IPS-18a (cell line): ENCODE results near the gene FOXK2.

Experiments
- H3K27ac ChIP-seq: one replicate; pipeline ENCODE4 v1.5.1; 2013; ENCODE audit warnings: low read length
- H3K27me3 ChIP-seq: one replicate; pipeline ENCODE4 v1.6.1; 2013; ENCODE audit warnings: mild to moderate bottlenecking, low read length; ENCODE audit not compliant: control insufficient read depth, insufficient read depth
- H3K36me3 ChIP-seq: one replicate; pipeline ENCODE4 v1.6.1; 2013; ENCODE audit warnings: low read depth, low read length; ENCODE audit not compliant: control insufficient read depth
- H3K4me1 ChIP-seq: one replicate; pipeline ENCODE4 v1.6.1; 2013; ENCODE audit warnings: low read depth, low read length; ENCODE audit not compliant: control insufficient read depth
- H3K4me3 ChIP-seq: one replicate; pipeline ENCODE4 v1.5.1; 2013; ENCODE audit warnings: low read length
- H3K9ac ChIP-seq: one replicate; pipeline ENCODE4 v1.6.1; 2013; ENCODE audit warnings: mild to moderate bottlenecking, low read length, moderate library complexity
- H3K9me3 ChIP-seq: one replicate; pipeline ENCODE4 v1.6.1; 2013; ENCODE audit warnings: low read depth, low read length; ENCODE audit not compliant: control insufficient read depth

Gene FOXK2

DNA sequence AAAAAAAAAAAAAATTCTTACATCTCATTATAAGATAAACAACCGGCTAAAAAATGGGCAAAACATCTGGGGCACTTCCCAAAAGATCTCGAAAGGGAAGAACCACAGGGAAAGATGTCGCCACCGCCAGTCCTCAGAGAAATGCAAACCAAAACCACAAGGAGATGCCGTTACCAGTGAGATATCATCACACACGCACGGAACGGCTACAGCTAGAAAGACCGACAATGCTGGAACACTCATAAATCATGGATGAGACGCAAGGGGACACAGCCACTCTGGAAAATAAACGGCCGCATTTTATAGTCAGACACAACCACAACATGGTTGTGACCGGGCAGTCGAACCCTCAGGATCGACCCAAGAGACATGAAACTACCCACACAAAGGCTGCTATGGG, 104.2 kb downstream of the FOXK2 start:
- Histone ChIP-seq H3K4me3 (no peak overlapping the region), H3K27ac (no peak overlapping the region), H3K36me3 (peaks cover 59% of the 10 kb centered on the region), H3K9me3 (no peaks in the 10 kb centered on the region), H3K27me3 (no peaks in the 10 kb centered on the region), H3K4me1 (no peaks in the 10 kb centered on the region), H3K9ac (no peak overlapping the region)

GRCh38 chr17:82627405-82627804, 107.9 kb downstream of the FOXK2 start:
- H3K27ac ChIP-seq = no peak overlapping the region
- H3K27me3 ChIP-seq = no peaks in the 10 kb centered on the region
- H3K36me3 ChIP-seq = peaks cover 38% of the 10 kb centered on the region
- no peaks in the 10 kb centered on the region for H3K9me3 ChIP-seq
- no peaks in the 10 kb centered on the region for H3K4me1 ChIP-seq
- no peak overlapping the region for H3K4me3 ChIP-seq
- no peak overlapping the region for H3K9ac ChIP-seq

DNA sequence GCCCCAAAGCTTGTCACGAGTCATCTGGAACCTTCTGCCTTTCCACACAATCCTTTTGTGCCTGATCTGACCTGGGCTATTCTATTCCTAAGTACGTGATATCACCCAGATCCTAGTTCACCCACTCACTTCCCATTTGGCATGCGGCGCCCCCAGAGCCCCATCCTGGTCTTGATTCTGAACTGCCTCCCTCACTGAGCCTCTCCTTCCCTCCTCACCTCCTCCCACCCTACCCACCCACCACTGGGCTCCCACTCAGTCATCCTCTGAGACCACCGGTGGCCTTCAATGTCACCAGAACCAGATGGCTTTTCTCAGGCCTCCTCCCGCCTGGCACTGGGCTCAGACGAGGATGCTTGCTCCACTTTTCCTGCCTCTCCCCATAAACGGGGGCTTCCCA, 110.2 kb downstream of the FOXK2 start:
- Histone ChIP-seq H3K27me3 (no peaks in the 10 kb centered on the region), H3K4me3 (no peak overlapping the region), H3K27ac (no peak overlapping the region), H3K36me3 (peaks cover 40% of the 10 kb centered on the region), H3K4me1 (no peaks in the 10 kb centered on the region), H3K9ac (no peak overlapping the region), H3K9me3 (no peaks in the 10 kb centered on the region)

DNA sequence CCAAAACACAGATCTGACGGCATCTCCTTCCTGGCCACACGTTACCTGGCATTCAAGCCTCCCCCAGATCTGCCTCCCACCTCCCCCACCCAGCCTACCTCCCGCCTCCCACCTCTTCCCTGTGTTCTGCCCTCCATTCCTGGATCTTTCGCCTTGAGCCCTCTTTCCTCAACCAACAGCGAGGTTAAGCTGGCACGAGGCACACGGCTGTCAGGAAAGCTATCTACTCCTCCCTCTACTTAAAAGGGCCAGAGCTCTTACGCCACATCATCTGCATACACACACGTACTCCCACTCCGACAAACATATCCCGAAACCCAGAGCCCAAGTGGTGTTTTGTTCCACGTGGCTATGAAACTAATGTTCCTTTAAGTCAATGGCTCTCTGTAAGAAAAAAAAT, 110.7 kb downstream of the FOXK2 start:
- Histone ChIP-seq H3K27ac (no peak overlapping the region), H3K4me3 (no peak overlapping the region), H3K36me3 (peaks cover 36% of the 10 kb centered on the region), H3K9me3 (no peaks in the 10 kb centered on the region), H3K9ac (no peak overlapping the region), H3K27me3 (no peaks in the 10 kb centered on the region), H3K4me1 (no peaks in the 10 kb centered on the region)

GRCh38 chr17:82631544-82631943, 112.0 kb downstream of the FOXK2 start:
- peaks cover 29% of the 10 kb centered on the region for H3K36me3 ChIP-seq

GRCh38 chr17:82632451-82632850, 112.9 kb downstream of the FOXK2 start:
- H3K27me3 ChIP-seq = no peaks in the 10 kb centered on the region
- H3K36me3 ChIP-seq = peaks cover 20% of the 10 kb centered on the region
- H3K9me3 ChIP-seq = no peaks in the 10 kb centered on the region
- H3K27ac ChIP-seq = no peak overlapping the region
- H3K9ac ChIP-seq = no peak overlapping the region
- H3K4me3 ChIP-seq = no peak overlapping the region
- no peaks in the 10 kb centered on the region for H3K4me1 ChIP-seq

More at GRCh38 chr17:82631544-82631943, 112.0 kb downstream of the FOXK2 start:
- H3K9ac ChIP-seq = no peak overlapping the region
- H3K4me3 ChIP-seq = no peak overlapping the region
- no peak overlapping the region for H3K27ac ChIP-seq
- no peaks in the 10 kb centered on the region for H3K27me3 ChIP-seq
- no peaks in the 10 kb centered on the region for H3K4me1 ChIP-seq
- H3K9me3 ChIP-seq = no peaks in the 10 kb centered on the region

GRCh38 chr17:82633343-82633742, 113.8 kb downstream of the FOXK2 start:
- Histone ChIP-seq H3K36me3 (peaks cover 11% of the 10 kb centered on the region), H3K4me1 (no peaks in the 10 kb centered on the region), H3K4me3 (no peak overlapping the region), H3K9me3 (no peaks in the 10 kb centered on the region), H3K9ac (no peak overlapping the region), H3K27me3 (no peaks in the 10 kb centered on the region), H3K27ac (no peak overlapping the region)

DNA sequence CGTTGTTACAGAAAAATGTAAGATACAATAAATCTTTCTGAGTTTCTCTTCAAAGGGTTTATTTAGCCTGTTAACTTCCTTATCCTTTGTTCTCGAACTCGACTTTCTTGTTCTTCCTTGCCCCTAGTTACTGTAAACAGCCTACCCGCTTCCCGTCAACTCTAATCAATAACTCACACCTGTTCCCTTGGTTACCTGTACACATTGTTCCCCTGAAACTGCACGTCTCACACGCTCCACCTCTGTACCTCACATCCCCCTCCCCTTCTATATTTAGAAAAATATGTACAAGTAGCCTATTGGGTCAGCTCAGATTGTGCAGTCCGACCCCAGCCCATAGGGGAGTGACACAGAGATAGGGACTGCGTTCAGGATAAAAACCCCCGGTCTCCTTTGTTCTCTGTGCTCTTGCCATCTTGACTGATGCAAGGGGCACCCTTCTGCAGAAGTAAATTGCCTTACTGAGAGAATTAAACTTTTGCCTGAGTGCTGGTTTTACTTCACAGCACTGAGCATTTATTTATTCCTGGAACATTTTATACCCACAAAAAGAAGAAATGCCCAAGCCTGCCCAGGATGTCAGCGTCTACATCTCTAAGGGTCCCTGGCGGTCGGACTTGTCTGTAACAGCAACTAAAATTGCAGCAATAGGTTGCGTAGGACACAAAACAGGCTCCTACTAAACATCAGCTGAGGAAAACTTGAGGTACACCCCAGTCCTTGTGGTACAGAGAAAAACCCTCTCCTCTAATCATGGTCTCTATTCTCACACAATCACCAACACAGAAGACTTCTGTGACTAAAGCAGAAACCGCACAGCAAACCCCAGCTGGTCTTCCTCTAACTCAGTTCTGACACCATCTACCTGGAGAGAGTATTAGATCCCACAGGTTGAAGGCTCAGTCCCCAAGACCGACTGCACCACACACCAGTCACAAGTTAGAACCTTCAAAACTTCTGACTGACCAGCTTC, 117.4 kb downstream of the FOXK2 start:
- H3K9me3 ChIP-seq = no peaks in the 10 kb centered on the region
- H3K4me1 ChIP-seq = no peaks in the 10 kb centered on the region
- H3K27me3 ChIP-seq = no peaks in the 10 kb centered on the region
- peaks cover 15% of the 10 kb centered on the region for H3K36me3 ChIP-seq
- no peak overlapping the region for H3K4me3 ChIP-seq
- no peak overlapping the region for H3K9ac ChIP-seq
- no peak overlapping the region for H3K27ac ChIP-seq

- Histone ChIP-seq H3K27me3 (no peaks in the 10 kb centered on the region), H3K27ac (no peak overlapping the region), H3K36me3 (peaks cover 28% of the 10 kb centered on the region), H3K9ac (no peak overlapping the region), H3K4me3 (no peak overlapping the region), H3K4me1 (no peaks in the 10 kb centered on the region), H3K9me3 (no peaks in the 10 kb centered on the region)
Measured at GRCh38 chr17:82638183-82638773, 118.7 kb downstream of the FOXK2 start.

GRCh38 chr17:82639628-82640027, 120.1 kb downstream of the FOXK2 start:
- Histone ChIP-seq H3K27ac (no peak overlapping the region), H3K27me3 (no peaks in the 10 kb centered on the region), H3K9me3 (no peaks in the 10 kb centered on the region), H3K9ac (no peak overlapping the region), H3K4me1 (no peaks in the 10 kb centered on the region), H3K36me3 (peaks cover 38% of the 10 kb centered on the region), H3K4me3 (no peak overlapping the region)

DNA sequence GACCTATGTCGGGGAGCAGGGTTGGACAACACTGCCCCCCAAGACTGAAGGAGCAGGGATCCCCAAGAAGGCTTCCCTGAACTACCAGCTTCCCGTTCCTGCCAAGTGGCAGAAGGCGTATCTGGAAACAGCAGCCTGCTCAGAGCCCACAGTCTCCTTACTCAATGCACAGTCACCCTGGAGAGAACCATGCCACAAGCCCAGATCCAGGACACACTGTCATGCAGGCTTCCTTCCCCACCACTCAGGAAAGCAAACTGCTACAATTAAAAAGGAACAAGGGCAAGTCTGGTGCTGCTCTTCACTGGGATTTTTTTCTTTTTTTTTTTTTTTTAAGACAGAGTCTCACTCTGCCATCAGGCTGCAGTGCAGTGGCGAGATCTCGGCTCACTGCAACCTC, 120.5 kb downstream of the FOXK2 start:
- Histone ChIP-seq H3K27ac (no peak overlapping the region), H3K9ac (no peak overlapping the region), H3K4me3 (no peak overlapping the region), H3K27me3 (no peaks in the 10 kb centered on the region), H3K9me3 (no peaks in the 10 kb centered on the region), H3K36me3 (peaks cover 38% of the 10 kb centered on the region), H3K4me1 (no peaks in the 10 kb centered on the region)

DNA sequence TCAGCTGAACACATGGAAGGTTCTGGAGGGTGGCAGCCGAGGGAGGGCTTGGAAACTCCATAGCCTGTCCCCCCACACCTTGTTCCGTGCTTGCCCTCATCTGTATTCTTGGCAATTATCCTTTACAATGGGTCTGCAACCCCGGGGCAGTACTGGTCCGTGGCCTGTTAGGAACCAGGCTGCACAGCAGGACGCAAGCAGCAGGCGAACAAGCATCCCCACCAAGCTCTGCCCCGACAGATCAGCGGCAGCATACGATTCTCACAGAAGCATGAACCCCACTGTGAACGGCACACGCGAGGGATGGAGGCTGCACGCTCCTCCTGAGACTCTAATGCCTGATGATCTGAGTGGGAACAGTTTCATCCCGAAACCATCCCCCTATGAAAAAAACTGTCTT, 122.5 kb downstream of the FOXK2 start:
- Histone ChIP-seq H3K27ac (no peak overlapping the region), H3K4me3 (no peak overlapping the region), H3K9ac (no peak overlapping the region), H3K36me3 (peaks cover 38% of the 10 kb centered on the region), H3K4me1 (peaks cover 5% of the 10 kb centered on the region), H3K9me3 (no peaks in the 10 kb centered on the region), H3K27me3 (no peaks in the 10 kb centered on the region)
